BJ (cell line): ENCODE data around the gene ATCAY. TPM values are rescaled to one million over a fixed set of nuclear protein-coding genes. Genes with fewer than 3 reads are reported as not detected.
"Not testable (repeated sequence)": the region's sequence is repeated elsewhere in the genome, so short reads cannot be mapped to it uniquely, and the experiment has no call there.

ENCODE experiments used
- CTCF ChIA-PET: fragments of 350-600 bp; formaldehyde crosslinking; extraction: SDS; loops from one replicate; lab custom pipeline; 2021; ENCODE audit warnings: antibody characterized with exemption, inconsistent platforms; lab: Yijun Ruan, JAX
- POLR2A ChIA-PET: fragments of 300-600 bp; sonication (Branson Sonifier 250); formaldehyde crosslinking; extraction: SDS; loops from one replicate; lab custom pipeline; 2021; ENCODE audit warnings: antibody characterized with exemption; lab: Charles Lee
- DNase-seq: peaks from one replicate; pipeline ENCODE4 v3.0.0-alpha.2; 2011; ENCODE audit warnings: low read depth
- H3K27me3 ChIP-seq: 2 replicates; pipeline ENCODE4 v1.6.0; 2011; ENCODE audit warnings: low read length; ENCODE audit not compliant: control insufficient read depth, insufficient read depth
- H3K36me3 ChIP-seq: 2 replicates; pipeline ENCODE4 v1.5.1; 2011; ENCODE audit warnings: low read length; ENCODE audit not compliant: control insufficient read depth, insufficient read depth
- H3K4me3 ChIP-seq: 2 replicates; pipeline ENCODE4 v1.5.1; 2011; ENCODE audit warnings: low read depth, mild to moderate bottlenecking, control low read depth, low read length
- polyA plus RNA-seq: library from polyadenylated mRNA; depleted of rRNA; stranded (reverse); fragments of >200 nt; gene quantifications from 2 replicates; pipeline ENCODE4 v1.2.3, GENCODE V29; 2011
- TF ChIP-seq, protein P1 (sequence below): IDR thresholded peaks from 2 replicates; pipeline ENCODE4 v1.5.1; 2011; ENCODE audit warnings: low read depth, mild to moderate bottlenecking, control low read depth, inconsistent platforms, low read length, moderate library complexity; ENCODE audit not compliant: insufficient read depth

ATCAY gene
- polyA plus RNA-seq, 1 experiment: not detected

DNA sequence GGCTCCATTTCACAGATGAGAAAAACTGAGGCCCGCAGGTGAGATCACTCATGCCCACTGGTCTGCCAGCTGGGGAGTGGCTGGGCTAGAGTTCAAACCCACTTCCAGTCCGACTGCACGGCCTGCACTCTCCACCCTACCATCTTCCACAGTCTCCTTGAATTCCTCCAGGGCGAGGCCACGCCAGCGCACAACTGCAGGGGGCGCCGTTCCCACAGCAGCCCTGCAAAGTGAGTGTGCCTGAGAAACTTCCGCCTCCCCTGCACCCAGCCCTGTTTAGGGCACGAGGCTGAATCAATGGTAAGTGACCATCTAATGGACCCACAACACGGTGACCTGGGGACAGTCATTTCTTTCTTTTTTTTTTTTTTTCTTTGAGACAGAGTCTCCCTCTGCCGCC lies 829 bp upstream of the ATCAY start:
- CTCF ChIA-PET: no interaction called here

DNA sequence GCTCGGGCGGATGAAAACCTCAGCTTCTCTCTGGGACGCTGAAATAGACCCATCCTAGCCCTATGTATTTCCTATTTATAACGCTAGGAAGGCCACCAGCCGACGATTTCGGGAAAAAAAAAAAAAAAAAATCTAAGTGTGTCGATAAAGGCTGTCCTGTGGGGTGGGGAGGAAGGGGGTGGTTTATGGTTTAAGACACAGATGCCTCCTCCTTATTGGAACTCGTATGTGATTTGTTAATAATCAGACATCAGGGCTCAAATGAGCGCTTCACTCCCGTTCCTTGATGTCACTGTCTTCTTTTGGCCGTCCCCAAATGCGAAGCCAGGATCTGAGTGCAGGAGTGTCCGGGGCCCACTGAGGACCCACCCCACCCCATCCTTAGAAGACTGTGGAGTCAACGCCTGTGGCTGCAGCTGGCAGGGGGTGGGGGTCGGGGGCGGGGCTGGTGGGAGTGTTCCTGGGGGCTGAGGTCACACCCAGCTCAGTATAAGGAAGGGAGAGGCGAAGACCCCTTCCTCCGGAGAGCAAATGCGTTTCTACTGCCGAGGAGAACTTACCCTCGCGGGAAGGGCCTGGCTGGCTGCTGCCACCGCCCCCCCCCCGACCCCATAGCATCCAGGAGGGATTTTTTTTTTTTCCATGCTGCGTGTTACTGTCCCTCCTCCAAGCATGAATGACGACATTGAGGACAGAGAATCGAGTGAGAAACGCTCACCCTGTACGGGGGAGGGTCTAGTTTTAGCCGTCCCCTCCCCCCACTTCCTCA lies 971 bp downstream of the ATCAY start:
- H3K4me3 ChIP-seq: no peak overlapping the region
- ChIA-PET CTCF (no interaction called here), POLR2A (no interaction called here)
- TF ChIP-seq, protein P1, sequence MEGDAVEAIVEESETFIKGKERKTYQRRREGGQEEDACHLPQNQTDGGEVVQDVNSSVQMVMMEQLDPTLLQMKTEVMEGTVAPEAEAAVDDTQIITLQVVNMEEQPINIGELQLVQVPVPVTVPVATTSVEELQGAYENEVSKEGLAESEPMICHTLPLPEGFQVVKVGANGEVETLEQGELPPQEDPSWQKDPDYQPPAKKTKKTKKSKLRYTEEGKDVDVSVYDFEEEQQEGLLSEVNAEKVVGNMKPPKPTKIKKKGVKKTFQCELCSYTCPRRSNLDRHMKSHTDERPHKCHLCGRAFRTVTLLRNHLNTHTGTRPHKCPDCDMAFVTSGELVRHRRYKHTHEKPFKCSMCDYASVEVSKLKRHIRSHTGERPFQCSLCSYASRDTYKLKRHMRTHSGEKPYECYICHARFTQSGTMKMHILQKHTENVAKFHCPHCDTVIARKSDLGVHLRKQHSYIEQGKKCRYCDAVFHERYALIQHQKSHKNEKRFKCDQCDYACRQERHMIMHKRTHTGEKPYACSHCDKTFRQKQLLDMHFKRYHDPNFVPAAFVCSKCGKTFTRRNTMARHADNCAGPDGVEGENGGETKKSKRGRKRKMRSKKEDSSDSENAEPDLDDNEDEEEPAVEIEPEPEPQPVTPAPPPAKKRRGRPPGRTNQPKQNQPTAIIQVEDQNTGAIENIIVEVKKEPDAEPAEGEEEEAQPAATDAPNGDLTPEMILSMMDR: no peak
- peaks cover 15% of the 10 kb centered on the region for H3K27me3 ChIP-seq
- no peaks in the 10 kb centered on the region for H3K36me3 ChIP-seq
- DNase-seq: no peak

More for the DNA sequence above, 829 bp upstream of the ATCAY start:
- DNase-seq: no peak
- TF ChIP-seq, protein P1: no peak
- H3K27me3 ChIP-seq: peaks cover 15% of the 10 kb centered on the region
- H3K4me3 ChIP-seq: no peak overlapping the region
- H3K36me3 ChIP-seq: no peaks in the 10 kb centered on the region
- POLR2A ChIA-PET: no interaction called here

DNA sequence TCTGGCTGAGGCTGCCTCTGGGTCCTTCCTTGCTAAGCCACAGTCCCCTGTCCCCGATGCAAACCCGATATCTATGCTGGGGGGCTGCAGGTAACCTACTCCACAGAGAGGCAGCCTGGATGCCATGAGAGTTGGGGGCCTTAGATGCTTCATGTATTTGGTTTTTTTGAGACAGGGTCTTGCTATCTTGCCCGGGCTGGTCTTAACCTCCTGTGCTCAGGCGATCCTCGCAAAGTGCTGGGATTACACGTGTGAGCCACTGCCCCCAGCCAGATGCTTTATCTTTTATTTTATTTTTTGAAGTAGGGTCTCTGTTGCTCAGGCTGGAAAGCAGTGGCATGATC lies 1.5 kb downstream of the ATCAY start:
- ChIA-PET POLR2A (no interaction called here), CTCF (no interaction called here)
- no peak overlapping the region for H3K4me3 ChIP-seq

DNA sequence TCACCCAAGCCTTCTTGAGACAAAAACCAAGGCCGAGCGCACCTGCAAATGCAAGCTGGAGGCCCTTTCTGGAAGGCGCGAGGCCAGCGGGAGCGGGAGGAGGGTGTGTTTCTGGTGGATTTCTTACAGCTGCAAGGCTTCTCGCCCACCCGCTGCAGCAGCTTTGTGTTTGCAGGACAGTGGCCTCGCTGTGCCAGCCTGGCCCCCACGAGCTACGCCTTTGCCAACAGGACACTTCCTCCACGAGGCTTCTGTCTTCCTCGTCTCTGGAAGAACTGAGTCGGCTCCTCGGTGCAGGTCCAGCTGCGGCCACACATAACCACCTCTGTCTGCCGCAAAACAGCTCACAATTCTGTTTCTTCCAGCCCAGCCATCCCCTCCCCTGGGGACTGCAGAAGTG lies 10.1 kb downstream of the ATCAY start:
- TF ChIP-seq, protein P1: no peak
- H3K36me3 ChIP-seq: no peaks in the 10 kb centered on the region
- H3K4me3 ChIP-seq: no peak overlapping the region
- ChIA-PET POLR2A (no interaction called here), CTCF (interaction anchor here (0.6 to 1.5 kb wide), 3 partner anchors 14 to 69 kb away, joined by 3 read pairs; no protein-coding TSS in a partner anchor)
- no peak for DNase-seq
- H3K27me3 ChIP-seq: no peaks in the 10 kb centered on the region

More for the DNA sequence above, 1.5 kb downstream of the ATCAY start:
- TF ChIP-seq, protein P1: no peak
- H3K36me3 ChIP-seq: no peaks in the 10 kb centered on the region
- H3K27me3 ChIP-seq: peaks cover 15% of the 10 kb centered on the region
- DNase-seq: no peak

DNA sequence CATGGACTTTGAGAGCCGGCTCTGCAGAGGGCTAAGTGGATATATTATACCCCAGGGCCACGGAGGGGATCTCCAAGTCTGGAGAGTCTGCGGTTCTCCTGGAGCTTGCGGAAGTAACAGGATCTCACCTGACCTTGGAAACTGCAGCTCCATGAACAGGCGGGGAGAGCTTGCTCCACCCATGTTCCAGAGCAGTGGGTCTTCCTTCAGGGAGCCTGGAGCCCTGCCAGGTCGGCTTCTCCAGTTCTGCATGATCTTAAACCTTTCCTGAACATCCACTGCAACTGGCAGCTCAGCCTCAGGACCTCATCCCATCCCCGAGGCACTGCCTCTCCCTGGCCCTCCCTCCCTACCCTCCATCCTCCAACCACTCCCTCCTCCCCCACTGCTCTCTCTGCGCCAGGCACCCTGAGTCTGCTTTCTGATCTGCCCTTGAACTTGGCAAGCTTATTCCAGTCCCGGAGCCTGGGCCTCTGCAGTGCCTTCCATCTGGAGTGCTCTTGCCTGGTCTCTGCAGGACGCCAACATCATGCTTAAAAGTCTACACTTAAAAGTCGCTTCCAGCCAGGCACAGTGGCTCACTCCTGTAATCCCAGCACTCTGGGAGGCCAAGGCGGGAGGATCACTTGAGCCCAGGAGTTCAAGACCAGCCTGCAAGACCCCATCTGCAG lies 13.2 kb downstream of the ATCAY start:
- Histone ChIP-seq H3K4me3 (no peak overlapping the region), H3K36me3 (no peaks in the 10 kb centered on the region), H3K27me3 (no peaks in the 10 kb centered on the region)
- ChIA-PET CTCF (no interaction called here), POLR2A (no interaction called here)
- TF ChIP-seq, protein P1: no peak
- DNase-seq: no peak

DNA sequence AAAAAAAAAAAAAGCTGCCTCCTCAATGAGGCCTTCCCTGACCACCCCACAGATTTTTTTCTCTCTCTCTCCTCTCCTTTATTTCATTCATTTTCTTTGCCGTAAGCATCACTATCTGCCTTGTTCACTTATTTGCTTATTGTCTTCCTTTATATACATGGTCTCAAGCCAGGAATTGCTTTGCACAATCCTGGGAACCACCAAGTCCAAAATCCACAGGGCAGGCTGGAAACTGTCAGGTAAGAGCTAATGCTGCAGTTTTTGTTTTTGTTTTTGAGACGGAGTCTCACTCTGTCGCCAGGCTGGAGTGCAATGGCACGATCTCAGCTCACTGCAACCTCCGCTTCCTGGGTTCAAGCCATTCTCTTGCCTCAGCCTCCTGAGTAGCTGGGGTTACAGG lies 14.5 kb downstream of the ATCAY start:
- CTCF ChIA-PET: not testable (repeated sequence)

More for the DNA sequence above, 14.5 kb downstream of the ATCAY start:
- H3K36me3 ChIP-seq, H3K4me3 ChIP-seq, H3K27me3 ChIP-seq, POLR2A ChIA-PET, DNase-seq: not testable (repeated sequence)
